ENCODE data around the gene ARHGAP10. TPM values are rescaled to one million over a fixed set of nuclear protein-coding genes. Genes with fewer than 3 reads are reported as not detected.

ARHGAP10 gene
- total RNA-seq, 2 donors from 2014 or later: 36.1 to 43.5 TPM

DNA sequence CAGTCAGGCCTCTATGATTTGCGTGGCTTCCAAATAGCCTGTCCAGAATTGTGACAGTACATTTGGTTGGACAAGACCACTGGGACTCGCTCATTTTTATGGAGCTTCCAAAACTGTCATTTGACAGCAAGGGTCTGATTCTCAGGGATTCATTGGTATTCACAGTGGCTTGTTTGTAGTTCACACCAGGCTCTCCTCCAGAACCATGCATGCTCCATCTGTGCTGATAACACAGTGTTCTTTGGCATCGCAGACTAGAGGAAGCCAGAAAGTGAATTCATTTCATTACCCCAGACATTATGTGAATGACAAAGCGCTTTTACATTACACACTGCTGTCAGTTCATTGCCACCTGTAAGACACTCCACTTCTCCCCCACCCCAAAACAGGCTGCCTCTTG, 208.3 kb downstream of the ARHGAP10 start:
- no peak for DNase-seq (ENCODE audit: low spot score)
- Histone ChIP-seq H3K9me3 (no peaks in the 10 kb centered on the region), H3K27me3 (no peaks in the 10 kb centered on the region), H3K36me3 (no peaks in the 10 kb centered on the region), H3K4me1 (peaks cover 0 to 31% of the 10 kb centered on the region in 2 donors), H3K4me3 (no peak overlapping the region), H3K27ac (peak overlapping the region; percentile 4 to 48)
- TF ChIP-seq, protein P1, sequence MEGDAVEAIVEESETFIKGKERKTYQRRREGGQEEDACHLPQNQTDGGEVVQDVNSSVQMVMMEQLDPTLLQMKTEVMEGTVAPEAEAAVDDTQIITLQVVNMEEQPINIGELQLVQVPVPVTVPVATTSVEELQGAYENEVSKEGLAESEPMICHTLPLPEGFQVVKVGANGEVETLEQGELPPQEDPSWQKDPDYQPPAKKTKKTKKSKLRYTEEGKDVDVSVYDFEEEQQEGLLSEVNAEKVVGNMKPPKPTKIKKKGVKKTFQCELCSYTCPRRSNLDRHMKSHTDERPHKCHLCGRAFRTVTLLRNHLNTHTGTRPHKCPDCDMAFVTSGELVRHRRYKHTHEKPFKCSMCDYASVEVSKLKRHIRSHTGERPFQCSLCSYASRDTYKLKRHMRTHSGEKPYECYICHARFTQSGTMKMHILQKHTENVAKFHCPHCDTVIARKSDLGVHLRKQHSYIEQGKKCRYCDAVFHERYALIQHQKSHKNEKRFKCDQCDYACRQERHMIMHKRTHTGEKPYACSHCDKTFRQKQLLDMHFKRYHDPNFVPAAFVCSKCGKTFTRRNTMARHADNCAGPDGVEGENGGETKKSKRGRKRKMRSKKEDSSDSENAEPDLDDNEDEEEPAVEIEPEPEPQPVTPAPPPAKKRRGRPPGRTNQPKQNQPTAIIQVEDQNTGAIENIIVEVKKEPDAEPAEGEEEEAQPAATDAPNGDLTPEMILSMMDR (IDR thresholded peaks at IDR 0.05): no peak

DNA sequence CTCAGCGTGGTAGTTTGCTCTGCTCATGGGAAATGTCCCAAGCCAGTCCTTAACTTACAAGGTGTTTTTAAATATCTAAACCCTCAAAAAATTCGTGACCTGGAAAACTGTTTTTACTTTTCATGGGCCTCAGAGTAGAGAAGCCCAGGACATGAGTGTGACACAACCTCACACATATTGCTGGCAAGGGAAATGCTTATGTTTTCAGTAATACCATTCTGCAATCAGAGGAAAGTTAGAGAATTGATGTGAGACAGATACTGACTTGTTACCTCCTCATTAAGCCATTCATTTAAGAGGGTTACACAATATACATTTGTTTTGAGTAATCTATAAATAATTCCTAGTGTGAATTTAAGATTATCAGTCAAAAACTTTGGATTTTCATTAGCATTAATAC, 209.5 kb downstream of the ARHGAP10 start:
- H3K27me3 ChIP-seq: no peaks in the 10 kb centered on the region

DNA sequence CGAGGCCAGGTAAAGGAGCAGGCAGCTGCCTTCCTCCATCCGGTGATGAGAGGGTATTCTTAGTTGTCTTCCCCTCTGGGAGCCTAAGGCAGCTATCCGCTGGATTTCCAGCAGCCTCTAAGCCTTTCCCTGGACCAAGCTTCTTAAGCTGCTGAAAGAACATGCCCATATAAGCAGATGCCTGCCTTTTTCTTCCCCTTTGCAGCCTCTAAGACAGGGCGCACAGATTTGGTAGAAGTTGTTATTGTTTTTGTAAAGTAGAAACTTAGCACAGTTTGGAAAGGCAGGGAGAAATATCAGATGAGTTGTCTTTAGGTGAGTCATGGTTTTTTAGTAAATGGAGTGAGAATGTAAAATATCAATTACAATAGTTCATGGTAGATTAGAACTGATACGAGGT, 210.8 kb downstream of the ARHGAP10 start:
- H3K4me3 ChIP-seq: no peak overlapping the region
- TF ChIP-seq, protein P1 (IDR thresholded peaks at IDR 0.05): no peak
- no peak for DNase-seq (ENCODE audit: low spot score)
- peak overlapping the region in 1 of 2 donors; percentile 8 for H3K27ac ChIP-seq
- no peaks in the 10 kb centered on the region for H3K27me3 ChIP-seq
- peaks cover 0 to 31% of the 10 kb centered on the region in 2 donors for H3K4me1 ChIP-seq
- peaks cover 20% of the 10 kb centered on the region for H3K36me3 ChIP-seq
- no peaks in the 10 kb centered on the region for H3K9me3 ChIP-seq

More for the DNA sequence above, 209.5 kb downstream of the ARHGAP10 start:
- no peak for DNase-seq (ENCODE audit: low spot score)
- Histone ChIP-seq H3K4me3 (no peak overlapping the region), H3K36me3 (peaks cover 6% of the 10 kb centered on the region), H3K27ac (no peak overlapping the region), H3K4me1 (peaks cover 0 to 31% of the 10 kb centered on the region in 2 donors), H3K9me3 (no peaks in the 10 kb centered on the region)
- TF ChIP-seq, protein P1 (IDR thresholded peaks at IDR 0.05): no peak

DNA sequence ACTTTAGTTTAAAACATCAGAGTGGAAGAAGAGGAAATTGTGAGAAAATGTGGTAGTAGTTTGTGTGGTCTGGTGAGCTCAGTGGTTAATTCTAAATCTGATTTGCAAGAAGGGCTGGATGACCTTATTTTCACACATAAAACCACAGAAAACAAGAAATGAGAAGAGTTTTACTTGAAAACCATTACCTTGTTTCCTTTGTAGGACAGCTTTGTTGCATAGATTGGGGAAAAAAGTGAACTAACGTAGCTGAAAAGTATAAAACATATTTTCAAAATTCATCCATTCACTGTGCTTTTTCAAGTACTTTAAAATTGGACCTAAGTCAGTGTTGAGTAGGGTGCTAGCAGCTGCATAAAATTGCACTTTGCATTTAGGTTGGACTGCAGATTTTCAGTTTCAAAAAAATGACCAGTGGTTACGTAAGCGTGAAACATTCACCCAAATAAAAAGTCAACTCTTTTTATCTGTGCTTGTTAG, 211.3 kb downstream of the ARHGAP10 start:
- no peak overlapping the region for H3K4me3 ChIP-seq
- peak overlapping the region in 1 of 2 donors; percentile 8 for H3K27ac ChIP-seq
- H3K4me1 ChIP-seq: peaks cover 0 to 30% of the 10 kb centered on the region in 2 donors
- no peak for DNase-seq (ENCODE audit: low spot score)
- H3K9me3 ChIP-seq: no peaks in the 10 kb centered on the region
- no peaks in the 10 kb centered on the region for H3K27me3 ChIP-seq
- peaks cover 25% of the 10 kb centered on the region for H3K36me3 ChIP-seq
- TF ChIP-seq, protein P1 (IDR thresholded peaks at IDR 0.05): no peak

DNA sequence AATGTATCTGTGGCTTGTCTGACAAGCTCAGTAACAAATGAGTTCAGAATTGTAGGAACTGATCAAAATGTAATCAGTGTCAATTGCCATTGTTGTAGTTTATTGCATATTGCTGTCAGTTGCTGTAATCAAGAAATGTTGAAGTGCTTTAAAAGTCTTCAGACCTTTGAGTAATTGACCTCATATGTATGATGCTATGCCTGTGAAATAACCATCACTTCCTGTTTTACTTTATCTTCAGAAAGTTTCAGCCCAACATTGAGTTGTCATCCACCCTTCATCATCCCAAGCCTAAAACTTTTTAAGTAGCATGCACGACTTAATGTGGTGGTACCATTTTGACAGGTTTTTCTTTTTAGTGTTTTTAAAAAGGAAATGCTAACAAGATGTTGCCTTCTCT, 212.4 kb downstream of the ARHGAP10 start:
- H3K9me3 ChIP-seq: no peaks in the 10 kb centered on the region
- peaks cover 0 to 20% of the 10 kb centered on the region in 2 donors for H3K4me1 ChIP-seq
- TF ChIP-seq, protein P1 (IDR thresholded peaks at IDR 0.05): no peak
- no peak for DNase-seq (ENCODE audit: low spot score)
- H3K36me3 ChIP-seq: peaks cover 31% of the 10 kb centered on the region
- H3K27me3 ChIP-seq: no peaks in the 10 kb centered on the region
- no peak overlapping the region for H3K27ac ChIP-seq
- H3K4me3 ChIP-seq: no peak overlapping the region

DNA sequence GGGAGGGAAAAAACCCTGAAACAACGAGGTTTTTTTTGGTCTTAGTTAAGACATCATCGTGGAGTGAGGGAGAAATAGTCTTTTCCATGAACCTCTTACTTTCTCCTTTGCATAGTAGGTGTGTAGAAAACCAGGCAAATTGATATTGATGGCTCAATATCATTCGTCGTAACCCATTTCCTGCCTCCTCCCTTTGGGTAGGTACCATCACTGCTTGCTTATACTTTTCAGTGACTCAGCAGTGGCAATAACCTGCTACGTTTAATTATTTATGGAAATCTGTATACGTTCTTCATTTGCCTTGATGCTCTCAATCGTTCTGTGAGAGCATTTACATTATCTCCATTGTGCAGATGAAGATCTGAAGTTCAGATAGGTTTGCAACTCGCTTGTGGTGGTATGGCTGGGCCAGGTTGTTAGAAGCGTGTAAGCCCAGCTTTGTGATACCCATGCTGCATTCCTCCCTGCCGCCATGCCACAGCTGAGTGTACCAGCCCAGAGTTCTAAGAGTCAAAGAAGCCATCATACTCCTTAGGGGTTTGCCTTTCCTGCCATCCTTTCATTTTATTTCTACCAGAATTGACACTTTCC, 212.9 kb downstream of the ARHGAP10 start:
- TF ChIP-seq, protein P1 (IDR thresholded peaks at IDR 0.05): no peak
- H3K4me1 ChIP-seq: peaks cover 0 to 15% of the 10 kb centered on the region in 2 donors
- H3K9me3 ChIP-seq: no peaks in the 10 kb centered on the region
- H3K27me3 ChIP-seq: no peaks in the 10 kb centered on the region
- no peak for DNase-seq (ENCODE audit: low spot score)
- no peak overlapping the region for H3K4me3 ChIP-seq
- peaks cover 36% of the 10 kb centered on the region for H3K36me3 ChIP-seq
- H3K27ac ChIP-seq: no peak overlapping the region

Measured in right atrium auricular region (tissue), 2 donors.